ENCODE results near the gene ATP6V0B.

Gene ATP6V0B

GRCh38 chr1:44016890-44017400 lies 42.2 kb downstream of the ATP6V0B start:
- Histone ChIP-seq H3K4me3 (ENCODE audit: low read depth, low read length) (no peak overlapping the region), H3K36me3 (no peaks in the 10 kb centered on the region), H3K27me3 (ENCODE audit: insufficient read depth, low read depth, severe bottlenecking) (no peaks in the 10 kb centered on the region), H3K9me3 (ENCODE audit: severe bottlenecking) (no peaks in the 10 kb centered on the region), H3K27ac (no peak overlapping the region)
- no peak for TF ChIP-seq CTCF (IDR thresholded peaks at IDR 0.05; ENCODE audit: low read depth, low read length)
- DNase-seq: no peak

- TF ChIP-seq CTCF (IDR thresholded peaks at IDR 0.05; ENCODE audit: low read depth, low read length): no peak
- no peak for DNase-seq
- Histone ChIP-seq H3K4me3 (ENCODE audit: low read depth, low read length) (no peak overlapping the region), H3K9me3 (ENCODE audit: severe bottlenecking) (no peaks in the 10 kb centered on the region), H3K36me3 (no peaks in the 10 kb centered on the region; the same call in 1 of the 2 replicates), H3K27ac (no peak overlapping the region), H3K27me3 (ENCODE audit: insufficient read depth, low read depth, severe bottlenecking) (no peaks in the 10 kb centered on the region)
These were observed 44.7 kb downstream of the ATP6V0B start for GRCh38 chr1:44019466-44019948.

GRCh38 chr1:44020464-44020863 lies 45.7 kb downstream of the ATP6V0B start:
- no peak for DNase-seq
- Histone ChIP-seq H3K36me3 (no peaks in the 10 kb centered on the region; the same call in 1 of the 2 replicates), H3K27ac (no peak overlapping the region), H3K4me3 (ENCODE audit: low read depth, low read length) (no peak overlapping the region), H3K27me3 (ENCODE audit: insufficient read depth, low read depth, severe bottlenecking) (no peaks in the 10 kb centered on the region), H3K9me3 (ENCODE audit: severe bottlenecking) (no peaks in the 10 kb centered on the region)
- TF ChIP-seq CTCF (IDR thresholded peaks at IDR 0.05; ENCODE audit: low read depth, low read length): no peak

- H3K36me3 ChIP-seq: no peaks in the 10 kb centered on the region; the same call in 1 of the 2 replicates
These were observed 46.4 kb downstream of the ATP6V0B start for GRCh38 chr1:44021156-44021555.

GRCh38 chr1:44021581-44022321 lies 47.0 kb downstream of the ATP6V0B start:
- H3K9me3 ChIP-seq (ENCODE audit: severe bottlenecking): no peaks in the 10 kb centered on the region
- TF ChIP-seq CTCF (IDR thresholded peaks at IDR 0.05; ENCODE audit: low read depth, low read length): peak; percentile 33
- H3K36me3 ChIP-seq: no peaks in the 10 kb centered on the region; the same call in 1 of the 2 replicates
- H3K27ac ChIP-seq: no peak overlapping the region
- no peaks in the 10 kb centered on the region for H3K27me3 ChIP-seq (ENCODE audit: insufficient read depth, low read depth, severe bottlenecking)
- no peak for DNase-seq
- H3K4me3 ChIP-seq (ENCODE audit: low read depth, low read length): no peak overlapping the region

More at GRCh38 chr1:44021156-44021555, 46.4 kb downstream of the ATP6V0B start:
- no peak for DNase-seq
- H3K27me3 ChIP-seq (ENCODE audit: insufficient read depth, low read depth, severe bottlenecking): no peaks in the 10 kb centered on the region
- no peak overlapping the region for H3K4me3 ChIP-seq (ENCODE audit: low read depth, low read length)
- H3K9me3 ChIP-seq (ENCODE audit: severe bottlenecking): no peaks in the 10 kb centered on the region
- no peak for TF ChIP-seq CTCF (IDR thresholded peaks at IDR 0.05; ENCODE audit: low read depth, low read length)
- no peak overlapping the region for H3K27ac ChIP-seq

Measured in WERI-Rb-1 (cell line).